Esophagus muscularis mucosa (tissue), 4 donors: ENCODE results near the gene TOX2. TPM values are rescaled to one million over a fixed set of nuclear protein-coding genes. Genes with fewer than 3 reads are reported as not detected.

Experiments
- DNase-seq: peaks from one replicate; pipeline ENCODE4 v3.0.0-alpha.2; 2017; ENCODE audit errors: extremely low spot score
- H3K27ac ChIP-seq, 4 donors: fragments of 200-600 bp; sonication (generic); replicated peaks in 1 of 4; 1 replicate in 3 of 4; 2 replicates in 1 of 4; pipeline ENCODE4 v1.5.1; 2016 to 2019; ENCODE audit warnings: mild to moderate bottlenecking in 1 of 4
- H3K27me3 ChIP-seq, 4 donors: fragments of 200-600 bp; sonication (generic); one replicate each; pipeline versions ENCODE4 v1.5.1 to v1.6.0; 2016 to 2019
- H3K36me3 ChIP-seq, 4 donors: fragments of 200-600 bp; sonication (generic); one replicate each; pipeline ENCODE4 v1.5.1; 2016 to 2019
- H3K4me1 ChIP-seq, 4 donors: fragments of 200-600 bp; sonication (generic); one replicate each; pipeline ENCODE4 v1.5.1; 2016 to 2019
- H3K4me3 ChIP-seq, 4 donors: fragments of 200-600 bp; sonication (generic); 1 replicate in 2 of 4; 2 replicates in 2 of 4; pipeline ENCODE4 v1.5.1; 2016 to 2019; ENCODE audit warnings: mild to moderate bottlenecking in 4 of 4, moderate library complexity in 1 of 4
- H3K9me3 ChIP-seq, 4 donors: fragments of 200-600 bp; sonication (generic); 1 replicate in 3 of 4; 2 replicates in 1 of 4; pipeline ENCODE4 v1.5.1; 2016 to 2019
- CTCF ChIP-seq, 3 experiments: fragments of 200-600 bp in 2 of 3; fragments of 450-650 bp in 1 of 3; sonication (generic) in 2 of 3; IDR thresholded peaks; one replicate each; pipeline ENCODE4 v1.5.1; 2017 to 2019; ENCODE audit warnings: antibody characterized with exemption in 3 of 3, mild to moderate bottlenecking in 2 of 3, moderate library complexity in 1 of 3
- EP300 ChIP-seq: sonication (generic); formaldehyde crosslinking; IDR thresholded peaks from one replicate; pipeline ENCODE4 v1.6.1; 2017; ENCODE audit warnings: antibody characterized with exemption
- POLR2A ChIP-seq: fragments of 450-650 bp; IDR thresholded peaks from one replicate; pipeline ENCODE4 v1.6.1; 2017; ENCODE audit warnings: antibody characterized with exemption, moderate library complexity, mild to moderate bottlenecking, low read depth
- POLR2AphosphoS5 ChIP-seq, 2 donors: sonication (generic); formaldehyde crosslinking; IDR thresholded peaks; one replicate each; pipeline ENCODE4 v1.6.1; 2017; ENCODE audit warnings: antibody characterized with exemption in 2 of 2
- WGBS: methylation state at CpG from one replicate; pipeline ENCODE4 v1.1.5; 2018; 5-methylcytosine and 5-hydroxymethylcytosine counted together
- intact Hi-C: fragments of 100-400 bp; cut with DNase I; formaldehyde crosslinking; loops from one replicate; pipeline ENCODE4 v1.15.1; 2023
- total RNA-seq, 4 donors: library from RNA; depleted of rRNA; stranded (reverse); fragments of >200 nt; gene quantifications; one replicate each; pipeline versions ENCODE4 v1.1.0 to v1.2.1, GENCODE V29; 2016

Gene TOX2
- total RNA-seq, 4 donors from 2014 or later = 19.4 to 39.5 (median 32.8) TPM

- no peak overlapping the region for H3K4me3 ChIP-seq
- no peaks in the 10 kb centered on the region for H3K36me3 ChIP-seq
- WGBS = 63% methylated on average over 14 of the region's 14 CpGs
- peaks cover 0 to 11% (median 1%) of the 10 kb centered on the region in 4 donors for H3K9me3 ChIP-seq
- intact Hi-C loops = no loop called here
- peak overlapping the region in 1 of 4 donors; percentile 53 for H3K27ac ChIP-seq
- DNase-seq = no peak
- no peak for TF ChIP-seq POLR2A
- TF ChIP-seq CTCF (IDR thresholded peaks at IDR 0.05) = no peak
- TF ChIP-seq POLR2AphosphoS5 (IDR thresholded peaks at IDR 0.05) = peak; percentile 51 to 56
- no peak for TF ChIP-seq EP300
- H3K4me1 ChIP-seq = peaks cover 0 to 20% (median 14%) of the 10 kb centered on the region in 4 donors
- no peaks in the 10 kb centered on the region for H3K27me3 ChIP-seq
Measured at GRCh38 chr20:44097521-44098255, 183.0 kb downstream of the TOX2 start.

- Histone ChIP-seq H3K36me3 (no peaks in the 10 kb centered on the region), H3K9me3 (peaks cover 0 to 16% (median 4%) of the 10 kb centered on the region in 4 donors), H3K27ac (peak overlapping the region in 1 of 4 donors; percentile 53), H3K27me3 (no peaks in the 10 kb centered on the region), H3K4me1 (peaks cover 0 to 14% (median 11%) of the 10 kb centered on the region in 4 donors), H3K4me3 (no peak overlapping the region)
- DNase-seq = no peak
- intact Hi-C loops = no loop called here
- no peak for TF ChIP-seq POLR2A
- TF ChIP-seq POLR2AphosphoS5 (IDR thresholded peaks at IDR 0.05) = no peak
- 90% methylated on average over 6 of the region's 6 CpGs for WGBS
Measured at GRCh38 chr20:44098256-44098630, 183.6 kb downstream of the TOX2 start.

- 100% methylated on average over 5 of the region's 5 CpGs for WGBS
- intact Hi-C loops = no loop called here
- peaks cover 0 to 16% (median 4%) of the 10 kb centered on the region in 4 donors for H3K9me3 ChIP-seq
- H3K27me3 ChIP-seq = no peaks in the 10 kb centered on the region
- no peak for DNase-seq
- peaks cover 0 to 14% (median 11%) of the 10 kb centered on the region in 4 donors for H3K4me1 ChIP-seq
- no peak overlapping the region for H3K27ac ChIP-seq
- TF ChIP-seq POLR2A (no peak), POLR2AphosphoS5 (IDR thresholded peaks at IDR 0.05) (peak in 1 of 2 donors; percentile 9)
- no peaks in the 10 kb centered on the region for H3K36me3 ChIP-seq
- no peak overlapping the region for H3K4me3 ChIP-seq
Measured at GRCh38 chr20:44098657-44099056, 184.0 kb downstream of the TOX2 start.

GRCh38 chr20:44099832-44100231, 185.2 kb downstream of the TOX2 start:
- 70% methylated on average over 7 of the region's 7 CpGs for WGBS

GRCh38 chr20:44102582-44102981, 187.9 kb downstream of the TOX2 start:
- TF ChIP-seq CTCF (IDR thresholded peaks at IDR 0.05) (no peak), POLR2A (no peak), EP300 (no peak), POLR2AphosphoS5 (IDR thresholded peaks at IDR 0.05) (no peak)
- WGBS = 94% methylated on average over 1 of the region's 1 CpG
- Histone ChIP-seq H3K27me3 (no peaks in the 10 kb centered on the region), H3K4me3 (no peak overlapping the region), H3K4me1 (peaks cover 0 to 23% (median 22%) of the 10 kb centered on the region in 4 donors), H3K9me3 (peaks cover 0 to 16% (median 4%) of the 10 kb centered on the region in 4 donors), H3K36me3 (no peaks in the 10 kb centered on the region), H3K27ac (no peak overlapping the region)
- intact Hi-C loops = no loop called here
- no peak for DNase-seq

More at GRCh38 chr20:44099832-44100231, 185.2 kb downstream of the TOX2 start:
- intact Hi-C loops = no loop called here
- DNase-seq = no peak
- no peaks in the 10 kb centered on the region for H3K36me3 ChIP-seq
- peaks cover 0 to 16% (median 4%) of the 10 kb centered on the region in 4 donors for H3K9me3 ChIP-seq
- TF ChIP-seq POLR2A = no peak
- TF ChIP-seq POLR2AphosphoS5 (IDR thresholded peaks at IDR 0.05) = no peak
- TF ChIP-seq CTCF (IDR thresholded peaks at IDR 0.05) = no peak
- no peak for TF ChIP-seq EP300
- no peak overlapping the region for H3K4me3 ChIP-seq
- no peaks in the 10 kb centered on the region for H3K27me3 ChIP-seq
- no peak overlapping the region for H3K27ac ChIP-seq
- peaks cover 0 to 15% (median 13%) of the 10 kb centered on the region in 4 donors for H3K4me1 ChIP-seq
